Measurements from ENCODE around the gene ASCL4. TPM values are rescaled to one million over a fixed set of nuclear protein-coding genes. Genes with fewer than 3 reads are reported as not detected.
"Not testable (repeated sequence)": the region's sequence is repeated elsewhere in the genome, so short reads cannot be mapped to it uniquely, and the experiment has no call there.

The ASCL4 gene, protein sequence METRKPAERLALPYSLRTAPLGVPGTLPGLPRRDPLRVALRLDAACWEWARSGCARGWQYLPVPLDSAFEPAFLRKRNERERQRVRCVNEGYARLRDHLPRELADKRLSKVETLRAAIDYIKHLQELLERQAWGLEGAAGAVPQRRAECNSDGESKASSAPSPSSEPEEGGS
- not detected for total RNA-seq
- not detected for polyA plus RNA-seq
- long read RNA-seq, donor 1: 0 reads
- long read RNA-seq, donor 2: 0 reads
- long read RNA-seq, donor 3: 0 reads
- long read RNA-seq, donor 4: 0 reads
- long read RNA-seq, donor 5: 0 reads

- Histone ChIP-seq H3K4me3 (no peak within 1 kb of the TSS), H3K27me3 (ENCODE audit: control insufficient read depth in 3 of 3, insufficient read depth in 3 of 3, low read length in 2 of 3) (peaks cover 10 to 49% (median 43%) of the 10 kb centered on the region in 3 donors), H3K36me3 (ENCODE audit: control insufficient read depth in 4 of 4, insufficient read depth in 4 of 4, low read length in 4 of 4) (no peaks in the 10 kb centered on the region), H3K27ac (ENCODE audit: low read depth in 1 of 2, low read length in 1 of 2) (no peak within 1 kb of the TSS), H3K9me3 (ENCODE audit: control insufficient read depth in 4 of 4, insufficient read depth in 3 of 4, low read length in 3 of 4) (peaks cover 0 to 2% (median 0%) of the 10 kb centered on the region in 4 donors), H3K4me1 (ENCODE audit: control insufficient read depth in 5 of 5, insufficient read depth in 5 of 5, low read length in 5 of 5) (peaks cover 0 to 4% (median 0%) of the 10 kb centered on the region in 5 donors), H3K9ac (ENCODE audit: insufficient read depth in 1 of 2, low read length in 2 of 2) (no peak within 1 kb of the TSS)
- TF ChIP-seq, protein P1, sequence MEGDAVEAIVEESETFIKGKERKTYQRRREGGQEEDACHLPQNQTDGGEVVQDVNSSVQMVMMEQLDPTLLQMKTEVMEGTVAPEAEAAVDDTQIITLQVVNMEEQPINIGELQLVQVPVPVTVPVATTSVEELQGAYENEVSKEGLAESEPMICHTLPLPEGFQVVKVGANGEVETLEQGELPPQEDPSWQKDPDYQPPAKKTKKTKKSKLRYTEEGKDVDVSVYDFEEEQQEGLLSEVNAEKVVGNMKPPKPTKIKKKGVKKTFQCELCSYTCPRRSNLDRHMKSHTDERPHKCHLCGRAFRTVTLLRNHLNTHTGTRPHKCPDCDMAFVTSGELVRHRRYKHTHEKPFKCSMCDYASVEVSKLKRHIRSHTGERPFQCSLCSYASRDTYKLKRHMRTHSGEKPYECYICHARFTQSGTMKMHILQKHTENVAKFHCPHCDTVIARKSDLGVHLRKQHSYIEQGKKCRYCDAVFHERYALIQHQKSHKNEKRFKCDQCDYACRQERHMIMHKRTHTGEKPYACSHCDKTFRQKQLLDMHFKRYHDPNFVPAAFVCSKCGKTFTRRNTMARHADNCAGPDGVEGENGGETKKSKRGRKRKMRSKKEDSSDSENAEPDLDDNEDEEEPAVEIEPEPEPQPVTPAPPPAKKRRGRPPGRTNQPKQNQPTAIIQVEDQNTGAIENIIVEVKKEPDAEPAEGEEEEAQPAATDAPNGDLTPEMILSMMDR (IDR thresholded peaks at IDR 0.05; ENCODE audit: control extremely low read depth, extremely low read depth): no peak
- no peak for DNase-seq
- no peak for ATAC-seq (ENCODE audit: insufficient read depth, low FRiP score)
- 40 to 50% methylated on average over 13 of the region's 13 CpGs for WGBS, 2 donors
These were observed at the start of gene ASCL4 for GRCh38 chr12:107774349-107775029. Gene ASCL4, plus strand, starts transcription at chr12:107774704. Its CDS starts 515 bp downstream, at chr12:107775219.

DNA sequence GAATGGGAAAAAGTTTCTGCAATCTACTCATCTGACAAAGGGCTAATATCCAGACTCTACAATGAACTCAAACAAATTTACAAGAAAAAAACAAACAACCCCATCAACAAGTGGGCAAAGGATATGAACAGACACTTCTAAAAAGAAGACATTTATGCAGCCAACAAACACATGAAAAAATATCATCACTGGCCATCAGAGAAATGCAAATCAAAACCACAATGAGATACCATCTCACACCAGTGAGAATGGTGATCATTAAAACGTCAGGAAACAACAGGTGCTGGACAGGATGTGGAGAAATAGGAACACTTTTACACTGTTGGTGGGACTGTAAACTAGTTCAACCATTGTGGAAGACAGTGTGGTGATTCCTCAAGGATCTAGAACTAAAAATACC lies 47.2 kb upstream of the ASCL4 start:
- not testable (repeated sequence) for DNase-seq; H3K9ac ChIP-seq (ENCODE audit: insufficient read depth in 1 of 2, low read length in 2 of 2); ATAC-seq (ENCODE audit: insufficient read depth, low FRiP score); H3K27ac ChIP-seq (ENCODE audit: low read depth in 1 of 2, low read length in 1 of 2); H3K4me3 ChIP-seq; H3K27me3 ChIP-seq (ENCODE audit: control insufficient read depth in 3 of 3, insufficient read depth in 3 of 3, low read length in 2 of 3); H3K9me3 ChIP-seq (ENCODE audit: control insufficient read depth in 4 of 4, insufficient read depth in 3 of 4, low read length in 3 of 4); H3K4me1 ChIP-seq (ENCODE audit: control insufficient read depth in 5 of 5, insufficient read depth in 5 of 5, low read length in 5 of 5); H3K36me3 ChIP-seq (ENCODE audit: control insufficient read depth in 4 of 4, insufficient read depth in 4 of 4, low read length in 4 of 4)
- 39 to 46% methylated on average over 1 of the region's 1 CpG for WGBS, 2 donors

DNA sequence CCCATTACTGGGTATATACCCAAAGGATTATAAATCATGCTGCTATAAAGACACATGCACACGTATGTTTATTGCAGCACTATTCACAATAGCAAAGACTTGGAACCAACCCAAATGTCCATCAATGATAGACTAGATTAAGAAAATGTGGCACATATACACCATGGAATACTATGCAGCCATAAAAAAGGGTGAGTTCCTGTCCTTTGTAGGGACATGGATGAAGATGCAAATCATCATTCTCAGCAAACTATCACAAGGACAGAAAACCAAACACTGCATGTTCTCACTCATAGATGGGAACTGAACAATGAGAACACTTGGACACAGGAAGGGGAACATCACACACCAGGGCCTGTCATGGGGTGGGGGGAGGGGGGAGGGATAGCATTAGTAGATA lies 46.8 kb upstream of the ASCL4 start:
- H3K4me3 ChIP-seq; ATAC-seq (ENCODE audit: insufficient read depth, low FRiP score); DNase-seq; H3K9ac ChIP-seq (ENCODE audit: insufficient read depth in 1 of 2, low read length in 2 of 2); H3K36me3 ChIP-seq (ENCODE audit: control insufficient read depth in 4 of 4, insufficient read depth in 4 of 4, low read length in 4 of 4); H3K9me3 ChIP-seq (ENCODE audit: control insufficient read depth in 4 of 4, insufficient read depth in 3 of 4, low read length in 3 of 4); H3K27me3 ChIP-seq (ENCODE audit: control insufficient read depth in 3 of 3, insufficient read depth in 3 of 3, low read length in 2 of 3); H3K27ac ChIP-seq (ENCODE audit: low read depth in 1 of 2, low read length in 1 of 2); H3K4me1 ChIP-seq (ENCODE audit: control insufficient read depth in 5 of 5, insufficient read depth in 5 of 5, low read length in 5 of 5): not testable (repeated sequence)
- WGBS, 2 donors: no CpG with 5 or more reads among the region's 1 CpG

DNA sequence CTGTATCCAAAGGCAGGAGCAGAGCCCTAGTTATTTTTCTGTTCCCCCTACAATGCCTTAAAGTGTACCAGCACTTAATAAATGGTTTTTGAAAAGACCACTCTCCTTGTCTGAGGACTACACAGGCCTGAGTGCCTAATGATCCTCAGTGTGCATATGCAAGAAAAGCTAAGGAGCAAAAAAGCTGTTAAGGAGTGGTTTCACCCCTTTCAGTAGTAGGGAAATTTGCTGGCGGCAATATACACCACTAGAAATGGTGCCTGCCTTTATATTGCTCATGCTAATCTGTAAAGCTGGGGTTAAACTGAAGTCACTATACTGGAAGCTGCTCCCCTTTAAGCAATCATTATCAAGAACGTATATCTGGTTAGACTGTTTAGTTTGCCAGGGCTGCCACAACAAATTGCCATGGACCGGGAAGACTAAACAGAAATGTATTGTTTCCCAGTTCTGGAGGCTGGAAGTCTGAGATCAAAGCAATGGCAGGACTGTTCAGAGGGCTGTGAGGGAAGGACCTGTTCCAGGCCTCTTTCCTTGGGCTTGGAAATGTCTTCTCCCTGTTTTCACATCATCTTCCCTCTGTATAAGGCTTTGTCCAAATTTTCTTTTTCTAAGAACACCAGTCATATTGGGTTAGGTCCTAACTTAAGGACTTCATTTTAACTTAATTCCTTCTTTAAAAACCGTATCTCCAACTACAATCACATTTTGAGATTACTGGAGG lies 43.7 kb upstream of the ASCL4 start:
- ATAC-seq (ENCODE audit: insufficient read depth, low FRiP score) (no peak), DNase-seq (no peak)
- Histone ChIP-seq H3K27me3 (ENCODE audit: control insufficient read depth in 3 of 3, insufficient read depth in 3 of 3, low read length in 2 of 3) (no peaks in the 10 kb centered on the region), H3K9ac (ENCODE audit: insufficient read depth in 1 of 2, low read length in 2 of 2) (no peak overlapping the region), H3K4me1 (ENCODE audit: control insufficient read depth in 5 of 5, insufficient read depth in 5 of 5, low read length in 5 of 5) (no peaks in the 10 kb centered on the region), H3K36me3 (ENCODE audit: control insufficient read depth in 4 of 4, insufficient read depth in 4 of 4, low read length in 4 of 4) (peaks cover 6 to 19% (median 8%) of the 10 kb centered on the region in 4 donors), H3K27ac (ENCODE audit: low read depth in 1 of 2, low read length in 1 of 2) (no peak overlapping the region), H3K9me3 (ENCODE audit: control insufficient read depth in 4 of 4, insufficient read depth in 3 of 4, low read length in 3 of 4) (no peaks in the 10 kb centered on the region), H3K4me3 (no peak overlapping the region)
- TF ChIP-seq, protein P1 (IDR thresholded peaks at IDR 0.05; ENCODE audit: control extremely low read depth, extremely low read depth): no peak
- 75 to 86% methylated on average over 4 of the region's 4 CpGs for WGBS, 2 donors
